Lung (tissue), 12 donors: ENCODE measurements around the gene RALGPS1. TPM values are rescaled to one million over a fixed set of nuclear protein-coding genes. Genes with fewer than 3 reads are reported as not detected.

Experiments
- ATAC-seq: fragments of 200-7000 bp; cut with Tn5 transposase; one replicate; pipeline ENCODE4 v1.9.1; 2020; ENCODE audit warnings: moderate number of reproducible peaks; ENCODE audit not compliant: insufficient read depth, low FRiP score
- DNase-seq, 3 donors: peaks; one replicate each; pipeline ENCODE4 v3.0.0-alpha.2; 2013 to 2017
- H3K27ac ChIP-seq, 2 donors: one replicate each; pipeline ENCODE4 v1.5.1; 2013; ENCODE audit warnings: mild to moderate bottlenecking in 2 of 2, moderate library complexity in 2 of 2, control low read depth in 1 of 2, inconsistent platforms in 1 of 2, low read depth in 1 of 2, low read length in 1 of 2
- H3K27me3 ChIP-seq, 3 donors: one replicate each; pipeline ENCODE4 v1.5.1; 2013; ENCODE audit warnings: low read length in 2 of 3; ENCODE audit not compliant: control insufficient read depth in 3 of 3, insufficient read depth in 3 of 3
- H3K36me3 ChIP-seq, 4 donors: one replicate each; pipeline ENCODE4 v1.5.1; 2013; ENCODE audit warnings: low read length in 4 of 4, mild to moderate bottlenecking in 1 of 4, moderate library complexity in 1 of 4; ENCODE audit not compliant: control insufficient read depth in 4 of 4, insufficient read depth in 4 of 4
- H3K4me1 ChIP-seq, 5 donors: one replicate each; pipeline ENCODE4 v1.5.1; 2013; ENCODE audit warnings: low read length in 5 of 5, mild to moderate bottlenecking in 2 of 5, moderate library complexity in 1 of 5; ENCODE audit not compliant: control insufficient read depth in 5 of 5, insufficient read depth in 5 of 5
- H3K4me3 ChIP-seq: one replicate; pipeline ENCODE4 v1.5.1; 2013; ENCODE audit warnings: mild to moderate bottlenecking, control low read depth, moderate library complexity
- H3K9ac ChIP-seq, 2 donors: one replicate each; pipeline ENCODE4 v1.5.1; 2013; ENCODE audit warnings: low read length in 2 of 2, control low read depth in 1 of 2; ENCODE audit not compliant: insufficient read depth in 1 of 2
- H3K9me3 ChIP-seq, 4 donors: one replicate each; pipeline ENCODE4 v1.5.1; 2013; ENCODE audit warnings: low read length in 3 of 4, mild to moderate bottlenecking in 1 of 4, moderate library complexity in 1 of 4; ENCODE audit not compliant: control insufficient read depth in 4 of 4, insufficient read depth in 3 of 4
- WGBS, 2 donors: extraction: QIAGEN DNeasy Blood & Tissue Kit; methylation state at CpG; one replicate each; pipeline ENCODE4 v1.1.7; 2013; 5-methylcytosine and 5-hydroxymethylcytosine counted together
- polyA plus RNA-seq, 2 donors: library from polyadenylated mRNA; stranded (reverse); fragments of 200-250 nt; gene quantifications; one replicate each; pipeline ENCODE4 v1.2.1, GENCODE V29; 2013
- total RNA-seq, 2 donors: library from RNA; depleted of rRNA in 1 of 2; stranded (reverse); fragments of >200 nt in 1 of 2; gene quantifications; one replicate each; pipeline ENCODE4 v1.2.1, GENCODE V29; 2014 to 2021
- TF ChIP-seq, protein P1 (sequence below): IDR thresholded peaks from 2 replicates; pipeline ENCODE4 v1.5.1; 2012; ENCODE audit warnings: mild to moderate bottlenecking; ENCODE audit errors: control extremely low read depth, extremely low read depth
- donor health status: control.
- donor health status: control.
- donor health status: Bipolar disorder and iron deficiency.
- donor health status: healthy.
- donor health status: DM: yes; HTN: yes; CAD: no.

RALGPS1 gene
- total and polyA plus RNA-seq, 4 donors = 3.5 to 30.3 (median 11.9) TPM

DNA sequence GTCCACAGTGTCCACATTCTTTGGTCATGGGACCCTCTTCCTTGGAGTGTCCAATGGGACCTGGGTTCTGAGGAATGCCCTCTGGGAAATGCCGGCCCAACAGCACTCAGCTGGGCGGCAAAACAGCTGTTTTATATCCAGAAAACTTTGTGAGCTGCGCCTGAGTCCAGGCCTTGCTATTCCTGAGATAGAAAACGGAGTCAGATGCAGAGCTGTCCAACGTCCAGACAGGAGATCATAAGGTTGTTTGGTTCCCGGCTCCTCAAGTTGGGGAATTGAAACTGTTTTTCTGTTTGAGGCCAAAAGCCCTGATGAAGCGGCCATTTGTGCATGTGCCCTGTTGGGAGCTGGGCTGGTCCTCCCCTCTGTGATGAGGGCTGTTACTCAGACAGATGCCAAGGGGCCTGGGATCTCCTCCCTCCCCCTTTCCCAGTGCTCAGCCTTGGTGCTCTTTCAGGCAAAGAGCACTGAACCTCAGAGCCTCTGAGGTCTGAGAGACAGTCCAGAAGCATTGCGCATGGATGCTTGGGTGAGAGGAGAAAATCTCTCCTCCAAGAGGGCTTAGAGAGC is 283.4 kb downstream of the RALGPS1 start:
- peak in 2 of 3 donors; percentile 61 to 73 for DNase-seq
- Histone ChIP-seq H3K4me1 (peaks cover 0 to 30% (median 10%) of the 10 kb centered on the region in 5 donors), H3K9ac (no peak overlapping the region), H3K4me3 (no peak overlapping the region), H3K27ac (peak overlapping the region in 1 of 2 donors; percentile 41), H3K27me3 (no peaks in the 10 kb centered on the region), H3K9me3 (no peaks in the 10 kb centered on the region), H3K36me3 (peaks cover 0 to 3% (median 1%) of the 10 kb centered on the region in 4 donors)
- ATAC-seq = no peak
- TF ChIP-seq, protein P1, sequence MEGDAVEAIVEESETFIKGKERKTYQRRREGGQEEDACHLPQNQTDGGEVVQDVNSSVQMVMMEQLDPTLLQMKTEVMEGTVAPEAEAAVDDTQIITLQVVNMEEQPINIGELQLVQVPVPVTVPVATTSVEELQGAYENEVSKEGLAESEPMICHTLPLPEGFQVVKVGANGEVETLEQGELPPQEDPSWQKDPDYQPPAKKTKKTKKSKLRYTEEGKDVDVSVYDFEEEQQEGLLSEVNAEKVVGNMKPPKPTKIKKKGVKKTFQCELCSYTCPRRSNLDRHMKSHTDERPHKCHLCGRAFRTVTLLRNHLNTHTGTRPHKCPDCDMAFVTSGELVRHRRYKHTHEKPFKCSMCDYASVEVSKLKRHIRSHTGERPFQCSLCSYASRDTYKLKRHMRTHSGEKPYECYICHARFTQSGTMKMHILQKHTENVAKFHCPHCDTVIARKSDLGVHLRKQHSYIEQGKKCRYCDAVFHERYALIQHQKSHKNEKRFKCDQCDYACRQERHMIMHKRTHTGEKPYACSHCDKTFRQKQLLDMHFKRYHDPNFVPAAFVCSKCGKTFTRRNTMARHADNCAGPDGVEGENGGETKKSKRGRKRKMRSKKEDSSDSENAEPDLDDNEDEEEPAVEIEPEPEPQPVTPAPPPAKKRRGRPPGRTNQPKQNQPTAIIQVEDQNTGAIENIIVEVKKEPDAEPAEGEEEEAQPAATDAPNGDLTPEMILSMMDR = no peak
- WGBS, 2 donors = 76 to 87% methylated on average over 8 of the region's 8 CpGs

DNA sequence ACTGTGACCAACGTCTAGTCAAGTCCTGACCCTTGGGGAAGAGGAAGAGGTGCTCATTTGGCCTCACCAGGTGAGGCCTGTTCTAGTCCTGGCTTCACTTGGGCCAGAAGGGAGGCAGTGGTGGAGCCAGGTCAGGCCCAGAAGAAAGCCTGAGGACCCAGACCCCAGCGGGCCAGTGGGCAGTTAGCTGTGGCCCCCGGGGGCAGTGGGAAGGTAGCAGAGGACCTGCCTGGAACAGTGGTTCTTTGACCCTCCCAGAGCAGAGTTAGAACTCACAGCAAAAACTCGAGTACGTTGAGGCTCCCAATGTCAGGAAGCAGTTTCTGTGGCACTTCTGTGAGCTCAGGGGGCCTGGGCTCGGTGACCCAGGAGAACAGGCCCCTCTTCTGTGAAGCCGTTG is 284.0 kb downstream of the RALGPS1 start:
- TF ChIP-seq, protein P1 = no peak
- no peaks in the 10 kb centered on the region for H3K27me3 ChIP-seq
- ATAC-seq = no peak
- peaks cover 0 to 3% (median 1%) of the 10 kb centered on the region in 4 donors for H3K36me3 ChIP-seq
- H3K4me1 ChIP-seq = peaks cover 0 to 36% (median 10%) of the 10 kb centered on the region in 5 donors
- H3K9ac ChIP-seq = no peak overlapping the region
- peak overlapping the region in 1 of 2 donors; percentile 41 for H3K27ac ChIP-seq
- DNase-seq = no peak
- WGBS, 2 donors = 76 to 82% methylated on average over 7 of the region's 7 CpGs
- no peaks in the 10 kb centered on the region for H3K9me3 ChIP-seq
- H3K4me3 ChIP-seq = no peak overlapping the region

DNA sequence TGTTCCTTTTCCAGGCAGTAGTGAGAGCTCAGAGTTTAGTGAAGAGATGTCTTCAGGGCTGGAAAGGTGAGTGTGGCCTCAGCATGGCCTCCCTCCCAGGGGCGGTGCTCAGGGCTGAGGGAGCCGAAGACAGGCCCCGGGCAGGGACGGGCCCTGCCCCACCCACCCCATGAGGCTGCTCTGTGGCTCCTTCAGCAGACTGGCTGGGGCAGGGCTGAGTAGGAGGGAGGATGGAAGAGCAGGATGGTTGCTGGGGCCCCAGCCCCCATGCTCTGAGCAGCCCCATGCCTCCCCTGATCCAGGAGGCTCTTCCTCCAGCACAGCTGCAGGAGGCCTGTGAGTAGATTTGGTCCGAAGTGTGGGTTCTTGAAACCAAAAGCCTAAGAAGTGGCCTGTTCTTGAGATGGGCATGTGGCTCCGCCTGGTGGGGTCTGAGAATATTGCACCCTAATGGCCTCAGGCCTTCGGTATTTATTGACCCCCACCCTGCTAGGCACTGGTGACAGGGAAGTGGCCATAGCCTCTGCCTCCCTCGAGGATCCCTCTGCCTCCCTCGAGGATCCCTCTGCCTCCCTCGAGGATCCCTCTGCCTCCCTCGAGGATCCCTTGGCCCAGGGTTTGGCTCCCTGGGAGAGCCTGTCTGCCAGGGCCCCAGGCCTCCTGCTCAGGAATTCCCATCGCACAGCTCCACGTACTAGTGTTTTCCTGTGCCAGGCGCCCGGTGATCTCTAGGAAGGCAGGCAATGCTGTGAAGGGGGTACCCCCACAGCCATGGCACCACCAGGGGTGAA is 284.6 kb downstream of the RALGPS1 start:
- Histone ChIP-seq H3K27ac (no peak overlapping the region), H3K9ac (peak overlapping the region in 1 of 2 donors; percentile 21), H3K36me3 (peaks cover 0 to 3% (median 1%) of the 10 kb centered on the region in 4 donors)

More for the DNA sequence above, 284.6 kb downstream of the RALGPS1 start:
- H3K4me1 ChIP-seq = peaks cover 0 to 40% (median 10%) of the 10 kb centered on the region in 5 donors
- H3K9me3 ChIP-seq = no peaks in the 10 kb centered on the region
- 37 to 50% methylated on average over 14 to 15 of the region's 15 CpGs for WGBS, 2 donors
- peak; percentile 87 to 91 (median 88) for DNase-seq
- no peaks in the 10 kb centered on the region for H3K27me3 ChIP-seq
- TF ChIP-seq, protein P1 = peak; percentile 93
- H3K4me3 ChIP-seq = no peak overlapping the region
- peak; percentile 78 for ATAC-seq
